ENCODE data around the gene CLTCL1.

DNA sequence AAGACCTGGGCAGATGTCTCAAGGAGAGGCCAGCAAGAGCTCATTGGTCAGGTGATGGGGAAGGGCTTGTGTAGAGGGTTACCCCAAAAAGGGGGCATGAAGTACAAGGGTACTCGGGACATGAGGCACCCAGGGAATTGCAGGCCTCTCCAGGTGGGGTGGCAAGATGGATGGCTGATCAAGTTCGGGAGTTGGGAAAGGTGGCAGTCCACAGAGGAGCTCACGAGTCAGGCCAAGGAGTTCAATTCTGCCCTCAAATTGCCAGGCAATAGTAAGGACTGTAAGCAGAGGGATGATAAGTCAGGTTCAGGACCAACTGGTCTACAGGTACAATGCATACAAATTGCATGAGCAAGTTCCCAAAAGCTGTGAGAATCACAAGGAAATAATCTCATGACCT lies 70.7 kb downstream of the CLTCL1 start:
- TF ChIP-seq, protein P1, sequence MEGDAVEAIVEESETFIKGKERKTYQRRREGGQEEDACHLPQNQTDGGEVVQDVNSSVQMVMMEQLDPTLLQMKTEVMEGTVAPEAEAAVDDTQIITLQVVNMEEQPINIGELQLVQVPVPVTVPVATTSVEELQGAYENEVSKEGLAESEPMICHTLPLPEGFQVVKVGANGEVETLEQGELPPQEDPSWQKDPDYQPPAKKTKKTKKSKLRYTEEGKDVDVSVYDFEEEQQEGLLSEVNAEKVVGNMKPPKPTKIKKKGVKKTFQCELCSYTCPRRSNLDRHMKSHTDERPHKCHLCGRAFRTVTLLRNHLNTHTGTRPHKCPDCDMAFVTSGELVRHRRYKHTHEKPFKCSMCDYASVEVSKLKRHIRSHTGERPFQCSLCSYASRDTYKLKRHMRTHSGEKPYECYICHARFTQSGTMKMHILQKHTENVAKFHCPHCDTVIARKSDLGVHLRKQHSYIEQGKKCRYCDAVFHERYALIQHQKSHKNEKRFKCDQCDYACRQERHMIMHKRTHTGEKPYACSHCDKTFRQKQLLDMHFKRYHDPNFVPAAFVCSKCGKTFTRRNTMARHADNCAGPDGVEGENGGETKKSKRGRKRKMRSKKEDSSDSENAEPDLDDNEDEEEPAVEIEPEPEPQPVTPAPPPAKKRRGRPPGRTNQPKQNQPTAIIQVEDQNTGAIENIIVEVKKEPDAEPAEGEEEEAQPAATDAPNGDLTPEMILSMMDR (IDR thresholded peaks at IDR 0.05) = no peak
- no peak for TF ChIP-seq POLR2A (IDR thresholded peaks at IDR 0.05)
